GM23338 (cell line): ENCODE data around the gene STAT1.

Source experiments
- CREB1 ChIP-seq: fragments of 250-450 bp; sonication (Bioruptor Pico); IDR thresholded peaks from 2 replicates; pipeline ENCODE4 v1.5.0; 2020; ENCODE audit warnings: low read depth, mild to moderate bottlenecking, moderate library complexity
- POLR2AphosphoS5 ChIP-seq: IDR thresholded peaks from 2 replicates; pipeline ENCODE4 v1.6.1; 2016; ENCODE audit warnings: antibody characterized with exemption, low read depth
- ZNF331 ChIP-seq: fragments of 250-450 bp; sonication (Bioruptor Pico); IDR thresholded peaks from 2 replicates; pipeline ENCODE4 v1.5.0; 2020; ENCODE audit warnings: low read depth, mild to moderate bottlenecking, moderate library complexity
- TF ChIP-seq, protein P1 (sequence below), 2 experiments: fragments of 200-600 bp in 1 of 2; sonication (generic) in 1 of 2; conservative IDR thresholded peaks; 2 replicates each; pipeline versions ENCODE4 v1.5.1 to v1.6.1; 2016 to 2017; ENCODE audit warnings: antibody characterized with exemption in 2 of 2, low read depth in 2 of 2, mild to moderate bottlenecking in 2 of 2, moderate library complexity in 1 of 2
- TF ChIP-seq, protein P2 (sequence below): IDR thresholded peaks from one replicate; pipeline ENCODE4 v1.6.1; 2018; ENCODE audit warnings: antibody characterized with exemption; ENCODE audit not compliant: unreplicated experiment

GRCh38 chr2:191045141-191045540 is 31.2 kb upstream of the STAT1 start:
- TF ChIP-seq, protein P1, sequence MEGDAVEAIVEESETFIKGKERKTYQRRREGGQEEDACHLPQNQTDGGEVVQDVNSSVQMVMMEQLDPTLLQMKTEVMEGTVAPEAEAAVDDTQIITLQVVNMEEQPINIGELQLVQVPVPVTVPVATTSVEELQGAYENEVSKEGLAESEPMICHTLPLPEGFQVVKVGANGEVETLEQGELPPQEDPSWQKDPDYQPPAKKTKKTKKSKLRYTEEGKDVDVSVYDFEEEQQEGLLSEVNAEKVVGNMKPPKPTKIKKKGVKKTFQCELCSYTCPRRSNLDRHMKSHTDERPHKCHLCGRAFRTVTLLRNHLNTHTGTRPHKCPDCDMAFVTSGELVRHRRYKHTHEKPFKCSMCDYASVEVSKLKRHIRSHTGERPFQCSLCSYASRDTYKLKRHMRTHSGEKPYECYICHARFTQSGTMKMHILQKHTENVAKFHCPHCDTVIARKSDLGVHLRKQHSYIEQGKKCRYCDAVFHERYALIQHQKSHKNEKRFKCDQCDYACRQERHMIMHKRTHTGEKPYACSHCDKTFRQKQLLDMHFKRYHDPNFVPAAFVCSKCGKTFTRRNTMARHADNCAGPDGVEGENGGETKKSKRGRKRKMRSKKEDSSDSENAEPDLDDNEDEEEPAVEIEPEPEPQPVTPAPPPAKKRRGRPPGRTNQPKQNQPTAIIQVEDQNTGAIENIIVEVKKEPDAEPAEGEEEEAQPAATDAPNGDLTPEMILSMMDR (conservative IDR thresholded peaks at IDR 0.05; ENCODE audit: low read depth in 2 of 2), result no peak
- TF ChIP-seq, protein P2, sequence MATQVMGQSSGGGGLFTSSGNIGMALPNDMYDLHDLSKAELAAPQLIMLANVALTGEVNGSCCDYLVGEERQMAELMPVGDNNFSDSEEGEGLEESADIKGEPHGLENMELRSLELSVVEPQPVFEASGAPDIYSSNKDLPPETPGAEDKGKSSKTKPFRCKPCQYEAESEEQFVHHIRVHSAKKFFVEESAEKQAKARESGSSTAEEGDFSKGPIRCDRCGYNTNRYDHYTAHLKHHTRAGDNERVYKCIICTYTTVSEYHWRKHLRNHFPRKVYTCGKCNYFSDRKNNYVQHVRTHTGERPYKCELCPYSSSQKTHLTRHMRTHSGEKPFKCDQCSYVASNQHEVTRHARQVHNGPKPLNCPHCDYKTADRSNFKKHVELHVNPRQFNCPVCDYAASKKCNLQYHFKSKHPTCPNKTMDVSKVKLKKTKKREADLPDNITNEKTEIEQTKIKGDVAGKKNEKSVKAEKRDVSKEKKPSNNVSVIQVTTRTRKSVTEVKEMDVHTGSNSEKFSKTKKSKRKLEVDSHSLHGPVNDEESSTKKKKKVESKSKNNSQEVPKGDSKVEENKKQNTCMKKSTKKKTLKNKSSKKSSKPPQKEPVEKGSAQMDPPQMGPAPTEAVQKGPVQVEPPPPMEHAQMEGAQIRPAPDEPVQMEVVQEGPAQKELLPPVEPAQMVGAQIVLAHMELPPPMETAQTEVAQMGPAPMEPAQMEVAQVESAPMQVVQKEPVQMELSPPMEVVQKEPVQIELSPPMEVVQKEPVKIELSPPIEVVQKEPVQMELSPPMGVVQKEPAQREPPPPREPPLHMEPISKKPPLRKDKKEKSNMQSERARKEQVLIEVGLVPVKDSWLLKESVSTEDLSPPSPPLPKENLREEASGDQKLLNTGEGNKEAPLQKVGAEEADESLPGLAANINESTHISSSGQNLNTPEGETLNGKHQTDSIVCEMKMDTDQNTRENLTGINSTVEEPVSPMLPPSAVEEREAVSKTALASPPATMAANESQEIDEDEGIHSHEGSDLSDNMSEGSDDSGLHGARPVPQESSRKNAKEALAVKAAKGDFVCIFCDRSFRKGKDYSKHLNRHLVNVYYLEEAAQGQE, result no peak
- no peak for TF ChIP-seq ZNF331 (CRISPR knock-in tag)
- TF ChIP-seq CREB1, result no peak
- no peak for TF ChIP-seq POLR2AphosphoS5
